Measurements from ENCODE around the gene LZTS2. TPM values are rescaled to one million over a fixed set of nuclear protein-coding genes. Genes with fewer than 3 reads are reported as not detected.

The LZTS2 gene
- total and polyA plus RNA-seq, 2 of the 4 experiments (the other 2 are of a cell fraction): 19.2 to 101 TPM

DNA sequence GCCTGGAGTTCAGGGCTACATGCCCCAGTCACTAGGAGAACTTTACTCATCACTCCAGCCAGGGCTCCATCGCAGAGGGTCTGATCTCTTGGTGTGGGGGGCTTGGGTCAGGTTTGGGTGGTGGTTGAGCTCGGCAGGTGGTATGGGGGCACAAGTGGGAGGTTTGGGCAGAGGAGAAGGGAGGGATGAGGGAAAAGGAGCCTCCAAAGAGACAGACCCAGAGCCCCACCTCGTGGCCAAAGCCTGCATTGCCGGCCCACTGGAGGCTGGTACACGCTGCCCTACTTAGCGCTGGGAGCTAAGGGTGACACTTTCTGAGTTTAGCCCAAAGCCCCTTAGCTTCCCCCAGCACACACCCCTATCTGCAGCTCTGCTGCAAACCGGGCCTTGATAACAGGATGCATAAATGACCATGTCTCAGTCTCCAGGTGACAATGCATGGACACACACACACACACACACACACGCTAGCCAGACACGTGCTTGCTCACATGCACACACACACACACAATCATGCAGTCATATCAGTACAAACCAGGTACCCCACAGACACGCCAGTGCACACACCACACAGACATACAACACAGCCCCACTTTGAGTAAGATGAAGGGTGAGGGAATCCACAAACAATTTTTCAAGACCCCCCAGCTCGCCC, 14.7 kb downstream of the LZTS2 start:
- no peak overlapping the region for H3K18ac ChIP-seq (ENCODE audit: low read depth, low read length)
- BruUV-seq (replicated peaks): no TSS peak
- H3K4ac ChIP-seq (ENCODE audit: low read depth, low read length): peak overlapping the region; percentile 39
- no peak overlapping the region for H3K23ac ChIP-seq (ENCODE audit: low read depth, low read length)
- H2BK5ac ChIP-seq (ENCODE audit: low read depth, low read length, poor library complexity, severe bottlenecking): no peak overlapping the region
- no peak overlapping the region for H3K27ac ChIP-seq (ENCODE audit: insufficient read depth, low read length)
- H2BK20ac ChIP-seq (ENCODE audit: low read depth, low read length): no peak overlapping the region
- intact Hi-C loops (cut with micrococcal nuclease) (loop anchor here (10.0 kb wide), 1 partner anchor 450 kb away; no protein-coding TSS in a partner anchor), in situ Hi-C loops (cut with MboI; ENCODE audit: low sequenced_read_pairs) (no loop called here), dilution Hi-C loops (cut with HindIII; ENCODE audit: low sequenced_read_pairs, unreplicated experiment) (no loop called here)
- no peak overlapping the region for H4K5ac ChIP-seq (ENCODE audit: low read depth, low read length)
- 0 out of 4 replicates have a peak, but pooled peaks cover 0 to 7% of the 10 kb centered on the region in 2 experiments for H3K79me1 ChIP-seq (ENCODE audit: low read depth in 1 of 2, low read length in 2 of 2)
- H3K9me3 ChIP-seq (ENCODE audit: control insufficient read depth, insufficient read depth, low read length): no peaks in the 10 kb centered on the region
- CTCF ChIA-PET: interaction anchor here (0.5 to 6.8 kb wide), 17 partner anchors 9 to 452 kb away, joined by 3 to 48 read pairs (median 4); partner anchors contain the start of genes KAZALD1, LZTS2, MRPL43 and PDZD7
- peak; percentile 56 for DNase-seq
- H4K91ac ChIP-seq (ENCODE audit: insufficient read depth, low read depth, low read length): no peak overlapping the region
- H3K9me1 ChIP-seq (ENCODE audit: insufficient read depth, low read length): peaks cover 13% of the 10 kb centered on the region
- peak overlapping the region; percentile 94 for H2AK5ac ChIP-seq (ENCODE audit: low read depth, low read length)
- H2BK15ac ChIP-seq (ENCODE audit: low read depth, low read length): peak overlapping the region; percentile 89; the same call in 1 of the 3 replicates
- H4K20me1 ChIP-seq (ENCODE audit: insufficient read depth, low read length): peaks cover 4% of the 10 kb centered on the region; the same call in 1 of the 2 replicates
- no peak overlapping the region for H3K56ac ChIP-seq (ENCODE audit: extremely low read depth, insufficient read depth, low read length)
- WGBS, 2 experiments (ENCODE audit: extremely low coverage in 2 of 2, insufficient read length in 1 of 2): no CpG with 5 or more reads among the region's 11 CpGs
- H3K36me3 ChIP-seq (ENCODE audit: control insufficient read depth, insufficient read depth, low read length): no peaks in the 10 kb centered on the region
- H4K8ac ChIP-seq (ENCODE audit: low read depth in 2 of 2, low read length in 2 of 2): peak overlapping the region in 1 of 2 experiments; percentile 54; a peak in 1 of 4 replicates
- H3K27me3 ChIP-seq (ENCODE audit: control insufficient read depth, insufficient read depth, low read length): no peaks in the 10 kb centered on the region; the same call in 1 of the 2 replicates
- TF ChIP-seq, protein P1, sequence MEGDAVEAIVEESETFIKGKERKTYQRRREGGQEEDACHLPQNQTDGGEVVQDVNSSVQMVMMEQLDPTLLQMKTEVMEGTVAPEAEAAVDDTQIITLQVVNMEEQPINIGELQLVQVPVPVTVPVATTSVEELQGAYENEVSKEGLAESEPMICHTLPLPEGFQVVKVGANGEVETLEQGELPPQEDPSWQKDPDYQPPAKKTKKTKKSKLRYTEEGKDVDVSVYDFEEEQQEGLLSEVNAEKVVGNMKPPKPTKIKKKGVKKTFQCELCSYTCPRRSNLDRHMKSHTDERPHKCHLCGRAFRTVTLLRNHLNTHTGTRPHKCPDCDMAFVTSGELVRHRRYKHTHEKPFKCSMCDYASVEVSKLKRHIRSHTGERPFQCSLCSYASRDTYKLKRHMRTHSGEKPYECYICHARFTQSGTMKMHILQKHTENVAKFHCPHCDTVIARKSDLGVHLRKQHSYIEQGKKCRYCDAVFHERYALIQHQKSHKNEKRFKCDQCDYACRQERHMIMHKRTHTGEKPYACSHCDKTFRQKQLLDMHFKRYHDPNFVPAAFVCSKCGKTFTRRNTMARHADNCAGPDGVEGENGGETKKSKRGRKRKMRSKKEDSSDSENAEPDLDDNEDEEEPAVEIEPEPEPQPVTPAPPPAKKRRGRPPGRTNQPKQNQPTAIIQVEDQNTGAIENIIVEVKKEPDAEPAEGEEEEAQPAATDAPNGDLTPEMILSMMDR (conservative IDR thresholded peaks at IDR 0.05; ENCODE audit: low read depth, low read length): peak; percentile 93
- TF ChIP-seq RFX5 (IDR thresholded peaks at IDR 0.05; ENCODE audit: low read depth, low read length) (no peak), RAD21 (IDR thresholded peaks at IDR 0.05; ENCODE audit: low read length) (peak; percentile 88), SMC3 (IDR thresholded peaks at IDR 0.05; ENCODE audit: low read depth, low read length) (peak; percentile 81), FOS (IDR thresholded peaks at IDR 0.05; ENCODE audit: low read depth, low read length) (no peak), CEBPB (IDR thresholded peaks at IDR 0.05; ENCODE audit: low read depth, low read length) (no peak), MAZ (IDR thresholded peaks at IDR 0.05; ENCODE audit: borderline replicate concordance, low read depth, low read length) (peak; percentile 48; the same call in 1 of the 2 replicates)
- peak overlapping the region; percentile 41; the same call in 1 of the 2 replicates for H2BK120ac ChIP-seq (ENCODE audit: low read depth, low read length)
- H3K4me3 ChIP-seq (ENCODE audit: insufficient read depth, low read depth, low read length): no peak overlapping the region
- peaks cover 22% of the 10 kb centered on the region for H3K4me1 ChIP-seq (ENCODE audit: control insufficient read depth, insufficient read depth, low read length)
- H3K9ac ChIP-seq (ENCODE audit: low read depth, low read length): no peak overlapping the region
- H2AFZ ChIP-seq (replicated peaks; ENCODE audit: low read length, poor library complexity): peak overlapping the region; percentile 80
- H3K4me2 ChIP-seq (ENCODE audit: low read depth, low read length): no peak overlapping the region
- peak overlapping the region; percentile 92 for H2AK9ac ChIP-seq (replicated peaks; ENCODE audit: low read depth, low read length, poor library complexity)
- POLR2A ChIA-PET (ENCODE audit: unreplicated experiment): no interaction called here
- no peak overlapping the region for H3K14ac ChIP-seq (replicated peaks; ENCODE audit: low read depth, low read length)
- ATAC-seq (ENCODE audit: low read depth): peak; percentile 58

All from IMR-90 (cell line).